Spleen (tissue), 11 donors: Measurements from ENCODE around the gene PTTG1IP. TPM values are rescaled to one million over a fixed set of nuclear protein-coding genes. Genes with fewer than 3 reads are reported as not detected.

Source experiments
- DNase-seq: peaks from one replicate; pipeline ENCODE4 v3.0.0-alpha.2; 2020
- H3K27ac ChIP-seq, 8 donors: fragments of 200-600 bp; sonication (generic) in 7 of 8; 1 replicate in 4 of 8; 2 replicates in 4 of 8; pipeline versions ENCODE4 v1.5.0 to v1.8.0; 2016 to 2021; ENCODE audit warnings: inconsistent platforms in 4 of 8, mild to moderate bottlenecking in 4 of 8, moderate library complexity in 1 of 8
- H3K27me3 ChIP-seq, 7 donors: fragments of 200-600 bp; sonication (generic) in 6 of 7; replicated peaks in 1 of 7; 1 replicate in 4 of 7; 2 replicates in 3 of 7; pipeline versions ENCODE4 v1.5.0 to v1.8.0; 2016 to 2021; ENCODE audit warnings: inconsistent platforms in 3 of 7, mild to moderate bottlenecking in 1 of 7
- H3K36me3 ChIP-seq, 6 donors: fragments of 200-600 bp; sonication (generic) in 5 of 6; 1 replicate in 4 of 6; 2 replicates in 2 of 6; pipeline versions ENCODE4 v1.5.0 to v1.8.0; 2016 to 2021; ENCODE audit warnings: inconsistent platforms in 2 of 6
- H3K4me1 ChIP-seq, 6 donors: fragments of 200-600 bp; sonication (generic) in 5 of 6; 1 replicate in 3 of 6; 2 replicates in 3 of 6; pipeline versions ENCODE4 v1.5.0 to v1.8.0; 2016 to 2021; ENCODE audit warnings: inconsistent platforms in 3 of 6
- H3K4me3 ChIP-seq, 8 donors: fragments of 200-600 bp; sonication (generic) in 7 of 8; 1 replicate in 4 of 8; 2 replicates in 4 of 8; pipeline versions ENCODE4 v1.5.0 to v1.8.0; 2016 to 2021; ENCODE audit warnings: inconsistent platforms in 4 of 8, mild to moderate bottlenecking in 4 of 8, moderate library complexity in 2 of 8
- H3K9me3 ChIP-seq, 8 donors: fragments of 200-600 bp; sonication (generic) in 7 of 8; 1 replicate in 4 of 8; 2 replicates in 4 of 8; pipeline versions ENCODE4 v1.5.0 to v1.8.0; 2016 to 2021; ENCODE audit warnings: inconsistent platforms in 4 of 8
- CTCF ChIP-seq, 11 experiments: fragments of 200-600 bp in 7 of 11; fragments of 450-650 bp in 4 of 11; sonication (generic) in 4 of 11; IDR thresholded peaks in 8 of 11; conservative IDR thresholded peaks in 3 of 11; 1 replicate in 7 of 11; 2 replicates in 4 of 11; pipeline versions ENCODE4 v1.4.0 to v1.8.0; 2016 to 2021; ENCODE audit warnings: antibody characterized with exemption in 11 of 11, inconsistent platforms in 4 of 11, mild to moderate bottlenecking in 1 of 11
- POLR2A ChIP-seq, 3 donors: fragments of 450-650 bp; IDR thresholded peaks; one replicate each; pipeline ENCODE4 v1.5.1; 2017; ENCODE audit warnings: antibody characterized with exemption in 3 of 3, mild to moderate bottlenecking in 1 of 3
- POLR2AphosphoS5 ChIP-seq, 3 donors: sonication (generic); formaldehyde crosslinking; IDR thresholded peaks; one replicate each; pipeline ENCODE4 v1.5.1; 2017; ENCODE audit warnings: antibody characterized with exemption in 3 of 3
- WGBS, 5 donors: extraction: QIAGEN DNeasy Blood & Tissue Kit in 3 of 5; methylation state at CpG; one replicate each; pipeline versions ENCODE4 v1.1.5 to v1.1.7; 2013 to 2018; 5-methylcytosine and 5-hydroxymethylcytosine counted together
- intact Hi-C: fragments of 100-400 bp; cut with DNase I; formaldehyde crosslinking; loops from one replicate; pipeline ENCODE4 v1.15.0; 2023; ENCODE audit warnings: low total_unique reads
- polyA plus RNA-seq, 3 donors: library from polyadenylated mRNA; stranded (reverse); fragments of 200-250 nt; gene quantifications; one replicate each; pipeline ENCODE4 v1.2.1, GENCODE V29; 2013
- total RNA-seq, 7 donors: library from RNA; depleted of rRNA in 3 of 7; stranded (reverse); fragments of >200 nt in 3 of 7; fragmentation: NEBNext Ultra II Directional in 4 of 7; extraction: Animal tissue kit (Norgen Biotek cat#: 25700) in 4 of 7; gene quantifications; one replicate each; pipeline versions ENCODE4 v1.1.0 to v1.2.1, GENCODE V29; 2016 to 2021
- donor health status: healthy with polysubstance abuse.
- donor health status: DM: no; HTN: no; CAD: no; lungs with moderate emphysema.
- donor health status: DM: no; HTN: no; CAD: no.
- donor health status: Bipolar disorder and iron deficiency.
- donor health status: healthy.
- donor health status: DM: no; HTN: no; CAD: no.
- donor health status: DM: yes; HTN: yes; CAD: no.

PTTG1IP gene
- total and polyA plus RNA-seq, 10 donors: 57.6 to 189 (median 135) TPM

GRCh38 chr21:44822484-44823178 lies 50.9 kb downstream of the PTTG1IP start:
- Histone ChIP-seq H3K4me3 (no peak overlapping the region), H3K27ac (no peak overlapping the region), H3K36me3 (no peaks in the 10 kb centered on the region), H3K9me3 (peaks cover 0 to 54% (median 50%) of the 10 kb centered on the region in 8 donors), H3K4me1 (peaks cover 0 to 9% (median 7%) of the 10 kb centered on the region in 6 donors), H3K27me3 (no peaks in the 10 kb centered on the region)
- no peak for DNase-seq
- TF ChIP-seq CTCF (IDR thresholded peaks at IDR 0.05 in 8 of 11, conservative IDR thresholded peaks at IDR 0.05 in 3 of 11): no peak
- TF ChIP-seq POLR2A (IDR thresholded peaks at IDR 0.05): no peak
- TF ChIP-seq POLR2AphosphoS5 (IDR thresholded peaks at IDR 0.05): no peak
- intact Hi-C loops: no loop called here
- WGBS, 5 donors: 63 to 72% (median 71%) methylated on average over 5 of the region's 5 CpGs

- WGBS, 5 donors: 84 to 90% (median 87%) methylated on average over 3 of the region's 3 CpGs
- peaks cover 0 to 48% (median 44%) of the 10 kb centered on the region in 8 donors for H3K9me3 ChIP-seq
- no peak overlapping the region for H3K27ac ChIP-seq
- no peak for DNase-seq
- H3K4me1 ChIP-seq: peaks cover 6 to 26% (median 23%) of the 10 kb centered on the region in 6 donors
- TF ChIP-seq CTCF (IDR thresholded peaks at IDR 0.05 in 8 of 11, conservative IDR thresholded peaks at IDR 0.05 in 3 of 11): no peak
- TF ChIP-seq POLR2A (IDR thresholded peaks at IDR 0.05): no peak
- TF ChIP-seq POLR2AphosphoS5 (IDR thresholded peaks at IDR 0.05): no peak
- no peaks in the 10 kb centered on the region for H3K27me3 ChIP-seq
- no peak overlapping the region for H3K4me3 ChIP-seq
- H3K36me3 ChIP-seq: no peaks in the 10 kb centered on the region
- intact Hi-C loops: no loop called here
These were observed 52.6 kb downstream of the PTTG1IP start for GRCh38 chr21:44820851-44821250.

- TF ChIP-seq CTCF (IDR thresholded peaks at IDR 0.05 in 8 of 11, conservative IDR thresholded peaks at IDR 0.05 in 3 of 11) (no peak), POLR2AphosphoS5 (IDR thresholded peaks at IDR 0.05) (no peak), POLR2A (IDR thresholded peaks at IDR 0.05) (no peak)
- Histone ChIP-seq H3K9me3 (peaks cover 0 to 48% (median 44%) of the 10 kb centered on the region in 8 donors), H3K4me1 (peaks cover 10 to 39% (median 30%) of the 10 kb centered on the region in 6 donors), H3K4me3 (no peak overlapping the region), H3K27ac (no peak overlapping the region), H3K27me3 (no peaks in the 10 kb centered on the region), H3K36me3 (peaks cover 0 to 3% (median 0%) of the 10 kb centered on the region in 6 donors)
- intact Hi-C loops: loop anchor here (5.0 kb wide), 1 partner anchor 53 kb away; the partner anchor contains the start of gene PTTG1IP
- no peak for DNase-seq
- WGBS, 5 donors: 96 to 98% (median 97%) methylated on average over 28 to 33 of the region's 33 CpGs
These were observed 53.9 kb downstream of the PTTG1IP start for GRCh38 chr21:44819283-44820243.
